HG02884 (cell line): ENCODE measurements around the gene ARRB2.

Source experiments
- ATAC-seq: cut with Tn5 transposase; IDR thresholded peaks from one replicate; pipeline ENCODE4 v1.9.1; 2021; ENCODE audit warnings: mild to moderate bottlenecking, moderate library complexity; ENCODE audit not compliant: unreplicated experiment

Gene ARRB2

GRCh38 chr17:4748686-4749085 lies 38.3 kb downstream of the ARRB2 start:
- no peak for ATAC-seq

GRCh38 chr17:4750606-4751005 lies 40.2 kb downstream of the ARRB2 start:
- ATAC-seq, result no peak

- ATAC-seq, result no peak
These were observed 41.5 kb downstream of the ARRB2 start for GRCh38 chr17:4751932-4752331.

GRCh38 chr17:4753392-4753791 lies 43.0 kb downstream of the ARRB2 start:
- ATAC-seq, result no peak

GRCh38 chr17:4759776-4760236 lies 49.4 kb downstream of the ARRB2 start:
- ATAC-seq, result no peak

- ATAC-seq, result no peak
These were observed 54.2 kb downstream of the ARRB2 start for GRCh38 chr17:4764595-4764994.

GRCh38 chr17:4766201-4766600 lies 55.8 kb downstream of the ARRB2 start:
- no peak for ATAC-seq

- ATAC-seq, result no peak
These were observed 56.3 kb downstream of the ARRB2 start for GRCh38 chr17:4766723-4767122.

GRCh38 chr17:4768298-4768697 lies 57.9 kb downstream of the ARRB2 start:
- ATAC-seq, result no peak

- no peak for ATAC-seq
These were observed 59.2 kb downstream of the ARRB2 start for GRCh38 chr17:4769628-4770027.
